Kidney (tissue), 14 donors: ENCODE data around the gene DFFB. TPM values are rescaled to one million over a fixed set of nuclear protein-coding genes. Genes with fewer than 3 reads are reported as not detected.

Experiments used
- DNase-seq, 5 donors: peaks; one replicate each; pipeline ENCODE4 v3.0.0-alpha.2; 2013 to 2020
- FAIRE-seq: peaks from 2 replicates; lab custom pipeline; 2012; peaks lifted over from hg19 to GRCh38; lab: Jason Lieb, UNC
- H3K27ac ChIP-seq, 2 donors: one replicate each; pipeline ENCODE4 v1.7.0; 2013; ENCODE audit warnings: low read depth in 2 of 2, low read length in 2 of 2, inconsistent platforms in 1 of 2
- H3K27me3 ChIP-seq: one replicate; pipeline ENCODE4 v1.7.1; 2013; ENCODE audit warnings: low read length, inconsistent platforms; ENCODE audit not compliant: control insufficient read depth, insufficient read depth
- H3K36me3 ChIP-seq, 3 donors: one replicate each; pipeline versions ENCODE4 v1.7.0 to v1.7.1; 2013; ENCODE audit warnings: low read length in 3 of 3, control low read depth in 1 of 3, inconsistent platforms in 1 of 3; ENCODE audit not compliant: insufficient read depth in 3 of 3, control insufficient read depth in 2 of 3
- H3K4me1 ChIP-seq, 3 donors: one replicate each; pipeline versions ENCODE4 v1.7.0 to v1.7.1; 2013; ENCODE audit warnings: low read length in 3 of 3, inconsistent platforms in 1 of 3, low read depth in 1 of 3; ENCODE audit not compliant: control insufficient read depth in 2 of 3, insufficient read depth in 2 of 3
- H3K4me3 ChIP-seq, 3 donors: one replicate each; pipeline versions ENCODE4 v1.7.0 to v1.8.1; 2013; ENCODE audit warnings: low read length in 3 of 3, control low read depth in 1 of 3, inconsistent platforms in 1 of 3
- H3K9ac ChIP-seq, 3 donors: one replicate each; pipeline versions ENCODE4 v1.7.0 to v1.7.1; 2013; ENCODE audit warnings: low read length in 3 of 3, control low read depth in 1 of 3, inconsistent platforms in 1 of 3
- H3K9me3 ChIP-seq, 3 donors: one replicate each; pipeline versions ENCODE4 v1.7.0 to v1.7.1; 2013; ENCODE audit warnings: low read length in 3 of 3, control low read depth in 1 of 3, inconsistent platforms in 1 of 3; ENCODE audit not compliant: control insufficient read depth in 2 of 3, insufficient read depth in 1 of 3
- CTCF ChIP-seq: IDR thresholded peaks from 3 replicates; pipeline ENCODE4 v1.5.1; 2012; ENCODE audit warnings: mild to moderate bottlenecking, moderate library complexity, borderline replicate concordance; ENCODE audit not compliant: insufficient read depth; ENCODE audit errors: extremely low read depth
- intact Hi-C: fragments of 100-400 bp; cut with DNase I; formaldehyde crosslinking; loops from one replicate; pipeline ENCODE4 v1.11.1; 2022
- polyA plus RNA-seq: library from polyadenylated mRNA; stranded (reverse); fragments of 350-450 nt; fragmentation: Illumina TruSeq; extraction: RNeasy Lipid Tissue Mini Kit (QIAGEN cat#74804); gene quantifications from one replicate; pipeline ENCODE4 v1.2.3, GENCODE V29; 2014; ENCODE audit warnings: low read depth, low replicate concordance; ENCODE audit not compliant: insufficient read depth
- total RNA-seq: library from RNA; stranded (reverse); fragmentation: NEBNext Ultra II Directional; extraction: Animal tissue kit (Norgen Biotek cat#: 25700); gene quantifications from one replicate; pipeline ENCODE4 v1.2.1, GENCODE V29; 2021
- donor health status: control.
- donor health status: control.
- donor health status: control.
- donor health status: control.
- donor health status: control.
- donor health status: DM: yes; HTN: yes; CAD: no.
- donor health status: Normal renal cell carcinoma (clear cell type).

The DFFB gene
- total and polyA plus RNA-seq, 2 donors from 2014 or later: 5.6 to 8.2 TPM

GRCh38 chr1:3852711-3853485 is 4.4 kb upstream of the DFFB start:
- no peak overlapping the region for H3K9ac ChIP-seq

GRCh38 chr1:3857791-3858129 is 484 bp downstream of the DFFB start:
- no peak for FAIRE-seq
- peak overlapping the region; percentile 62 to 65 for H3K27ac ChIP-seq
- H3K9me3 ChIP-seq: no peaks in the 10 kb centered on the region
- H3K4me1 ChIP-seq: peaks cover 0 to 14% (median 12%) of the 10 kb centered on the region in 3 donors
- no peak for TF ChIP-seq CTCF
- H3K4me3 ChIP-seq: peak overlapping the region; percentile 82 to 85 (median 83)
- no peaks in the 10 kb centered on the region for H3K36me3 ChIP-seq
- H3K27me3 ChIP-seq: no peaks in the 10 kb centered on the region
- DNase-seq: no peak
- intact Hi-C loops: no loop called here
- H3K9ac ChIP-seq: peak overlapping the region in 2 of 3 donors; percentile 37 to 61

More at GRCh38 chr1:3852711-3853485, 4.4 kb upstream of the DFFB start:
- no peak for DNase-seq
- H3K27me3 ChIP-seq: no peaks in the 10 kb centered on the region
- intact Hi-C loops: no loop called here
- no peak for FAIRE-seq
- H3K27ac ChIP-seq: no peak overlapping the region
- H3K4me1 ChIP-seq: peaks cover 0 to 7% (median 5%) of the 10 kb centered on the region in 3 donors
- no peak overlapping the region for H3K4me3 ChIP-seq
- TF ChIP-seq CTCF: no peak
- peaks cover 0 to 13% (median 10%) of the 10 kb centered on the region in 3 donors for H3K36me3 ChIP-seq
- H3K9me3 ChIP-seq: no peaks in the 10 kb centered on the region

- FAIRE-seq (no peak), DNase-seq (peak; percentile 55 to 83 (median 73))
- Histone ChIP-seq H3K27me3 (no peaks in the 10 kb centered on the region), H3K9me3 (no peaks in the 10 kb centered on the region), H3K27ac (no peak overlapping the region), H3K36me3 (no peaks in the 10 kb centered on the region), H3K4me3 (peak overlapping the region in 2 of 3 donors; percentile 82 to 85), H3K9ac (peak overlapping the region in 1 of 3 donors; percentile 61), H3K4me1 (peaks cover 0 to 14% (median 12%) of the 10 kb centered on the region in 3 donors)
- no peak for TF ChIP-seq CTCF
- intact Hi-C loops: no loop called here
These were observed 1.1 kb downstream of the DFFB start for GRCh38 chr1:3858231-3858981.
